CD4-positive, alpha-beta T cell treated with Interleukin-6 for 4 hours (primary cell): ENCODE data around the gene CPEB1.
"Not testable (repeated sequence)": the region's sequence is repeated elsewhere in the genome, so short reads cannot be mapped to it uniquely, and the experiment has no call there.

Experiments
- DNase-seq: peaks from one replicate; pipeline ENCODE4 v3.0.0-alpha.2; 2020; ENCODE audit warnings: mixed read lengths

The CPEB1 gene

GRCh38 chr15:82502700-82503339, 144.3 kb downstream of the CPEB1 start:
- not testable (repeated sequence) for DNase-seq

DNA sequence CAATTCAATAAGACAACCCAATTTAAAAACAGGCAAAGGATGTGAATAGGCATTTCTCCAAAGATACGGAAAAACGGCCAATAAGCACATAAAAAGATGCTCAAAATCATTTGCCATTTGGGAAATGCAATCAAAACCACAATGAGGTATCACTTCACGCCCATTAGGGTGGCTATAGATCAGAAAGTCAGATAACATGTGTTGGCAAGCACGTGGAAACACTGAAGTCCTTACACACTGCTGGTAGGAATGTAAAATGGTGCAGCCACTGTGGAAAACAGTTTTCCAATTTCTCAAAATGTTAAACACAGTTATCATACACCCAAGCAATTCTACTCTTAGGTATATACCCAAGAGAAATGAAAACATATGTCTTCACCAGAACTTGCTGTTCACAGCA, 146.4 kb downstream of the CPEB1 start:
- not testable (repeated sequence) for DNase-seq

DNA sequence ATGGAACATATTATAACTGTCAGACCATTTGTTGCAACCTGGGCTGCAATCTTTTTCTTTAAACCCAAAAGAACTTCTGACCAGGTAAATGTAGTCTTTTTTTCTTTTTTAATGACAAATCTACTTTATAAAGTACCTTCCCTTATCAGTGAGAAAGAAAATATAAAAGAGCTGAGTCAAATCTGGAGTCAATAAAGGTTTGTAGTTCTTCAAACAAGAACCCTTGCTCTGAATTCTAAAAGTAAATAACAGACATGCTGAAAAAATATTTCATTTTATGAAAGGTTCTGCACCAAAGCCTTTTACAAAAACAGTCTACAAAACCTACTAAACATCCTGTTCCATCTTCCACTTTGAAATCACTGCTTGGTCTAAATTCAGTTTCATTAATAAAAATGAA, 149.2 kb downstream of the CPEB1 start:
- not testable (repeated sequence) for DNase-seq
